HEK293T (cell line): Measurements from ENCODE around the gene WNT9B.

ENCODE experiments used
- FOXA1 ChIP-seq: fragments of 450-650 bp; IDR thresholded peaks from 2 replicates; pipeline ENCODE4 v1.6.1; 2016; ENCODE audit warnings: mild to moderate bottlenecking
- HDGF ChIP-seq: fragments of 450-650 bp; IDR thresholded peaks from 2 replicates; pipeline ENCODE4 v1.6.1; 2017; ENCODE audit warnings: antibody characterized with exemption, borderline replicate concordance

DNA sequence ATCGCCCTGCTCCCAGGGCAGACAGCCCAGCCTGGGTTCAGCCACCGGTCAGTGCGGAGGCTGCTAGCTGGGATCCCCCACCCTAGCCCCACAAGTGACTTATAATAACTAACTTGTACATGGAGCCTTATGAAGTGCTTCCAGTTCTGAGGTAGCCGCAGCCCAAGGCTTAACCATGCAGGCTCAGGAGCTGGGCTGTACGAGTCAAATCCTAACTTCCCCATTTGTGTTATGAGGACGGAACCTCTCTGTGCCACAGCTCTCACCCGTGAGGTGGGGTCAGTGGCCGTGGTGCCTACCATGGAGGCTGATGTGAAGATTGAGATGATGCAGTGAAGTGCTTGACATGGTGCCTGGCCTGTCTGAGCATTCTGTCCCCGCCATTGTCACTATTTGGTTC lies 43.8 kb downstream of the WNT9B start:
- TF ChIP-seq FOXA1 (no peak), HDGF (no peak)
